Measurements from ENCODE around the gene SLC30A2. TPM values are rescaled to one million over a fixed set of nuclear protein-coding genes. Genes with fewer than 3 reads are reported as not detected.
A peak's percentile ranks its signal among the peaks of the same experiment; 100 is the strongest.

SLC30A2 gene
- total and polyA plus RNA-seq, 9 of the 15 experiments (the other 6 are each of a cell fraction or from before 2014, with no cell fraction given) = 0.01 to 0.18 (median 0.06) TPM; not detected in 3

DNA sequence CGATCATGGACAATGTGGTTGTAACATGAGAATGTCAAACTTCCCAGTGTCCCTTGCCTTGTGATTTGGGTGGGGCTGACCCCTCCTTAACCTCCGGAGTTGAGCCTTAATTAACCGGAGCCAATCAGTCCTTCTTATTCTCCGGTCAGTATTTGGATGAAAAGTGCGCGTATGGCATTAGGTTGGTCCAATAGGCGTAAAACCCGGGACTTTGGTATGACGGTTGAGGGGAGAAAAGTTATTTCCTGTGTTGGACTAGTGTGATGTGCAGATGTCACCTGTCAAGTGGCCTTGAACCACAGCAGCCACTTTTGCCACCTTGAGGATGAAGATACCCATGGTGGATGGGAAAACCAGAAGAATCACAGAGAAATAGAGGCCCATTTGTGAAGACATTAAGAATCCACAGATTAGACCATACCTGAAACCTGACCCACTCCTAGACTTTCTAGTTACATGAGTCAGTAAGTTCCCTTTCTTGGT is 53.2 kb downstream of the SLC30A2 start (continued):
- TF ChIP-seq, protein P1, sequence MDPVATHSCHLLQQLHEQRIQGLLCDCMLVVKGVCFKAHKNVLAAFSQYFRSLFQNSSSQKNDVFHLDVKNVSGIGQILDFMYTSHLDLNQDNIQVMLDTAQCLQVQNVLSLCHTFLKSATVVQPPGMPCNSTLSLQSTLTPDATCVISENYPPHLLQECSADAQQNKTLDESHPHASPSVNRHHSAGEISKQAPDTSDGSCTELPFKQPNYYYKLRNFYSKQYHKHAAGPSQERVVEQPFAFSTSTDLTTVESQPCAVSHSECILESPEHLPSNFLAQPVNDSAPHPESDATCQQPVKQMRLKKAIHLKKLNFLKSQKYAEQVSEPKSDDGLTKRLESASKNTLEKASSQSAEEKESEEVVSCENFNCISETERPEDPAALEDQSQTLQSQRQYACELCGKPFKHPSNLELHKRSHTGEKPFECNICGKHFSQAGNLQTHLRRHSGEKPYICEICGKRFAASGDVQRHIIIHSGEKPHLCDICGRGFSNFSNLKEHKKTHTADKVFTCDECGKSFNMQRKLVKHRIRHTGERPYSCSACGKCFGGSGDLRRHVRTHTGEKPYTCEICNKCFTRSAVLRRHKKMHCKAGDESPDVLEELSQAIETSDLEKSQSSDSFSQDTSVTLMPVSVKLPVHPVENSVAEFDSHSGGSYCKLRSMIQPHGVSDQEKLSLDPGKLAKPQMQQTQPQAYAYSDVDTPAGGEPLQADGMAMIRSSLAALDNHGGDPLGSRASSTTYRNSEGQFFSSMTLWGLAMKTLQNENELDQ (CRISPR knock-in tag; IDR thresholded peaks at IDR 0.05; ENCODE audit: borderline replicate concordance) = 0 out of 2 replicates have a peak, but pooled peaks have one; percentile 78
- TF ChIP-seq BACH1 (tag; IDR thresholded peaks at IDR 0.05) (no peak), ZNF695 (CRISPR knock-in tag; IDR thresholded peaks at IDR 0.05) (no peak), ARHGAP35 (IDR thresholded peaks at IDR 0.05; ENCODE audit: partially characterized antibody) (no peak), ZNF175 (CRISPR knock-in tag; IDR thresholded peaks at IDR 0.05; ENCODE audit: low read depth) (no peak), HMG20A (CRISPR knock-in tag; conservative IDR thresholded peaks at IDR 0.05) (no peak), SMC3 (conservative IDR thresholded peaks at IDR 0.05; ENCODE audit: insufficient read depth, low read depth, low read length) (no peak), EHMT2 (IDR thresholded peaks at IDR 0.05) (no peak), ZNF561 (CRISPR knock-in tag; conservative IDR thresholded peaks at IDR 0.05) (no peak), ZNF232 (CRISPR knock-in tag; IDR thresholded peaks at IDR 0.05) (0 out of 2 replicates have a peak, but pooled peaks have one; percentile 69)
- TF ChIP-seq, protein P2, sequence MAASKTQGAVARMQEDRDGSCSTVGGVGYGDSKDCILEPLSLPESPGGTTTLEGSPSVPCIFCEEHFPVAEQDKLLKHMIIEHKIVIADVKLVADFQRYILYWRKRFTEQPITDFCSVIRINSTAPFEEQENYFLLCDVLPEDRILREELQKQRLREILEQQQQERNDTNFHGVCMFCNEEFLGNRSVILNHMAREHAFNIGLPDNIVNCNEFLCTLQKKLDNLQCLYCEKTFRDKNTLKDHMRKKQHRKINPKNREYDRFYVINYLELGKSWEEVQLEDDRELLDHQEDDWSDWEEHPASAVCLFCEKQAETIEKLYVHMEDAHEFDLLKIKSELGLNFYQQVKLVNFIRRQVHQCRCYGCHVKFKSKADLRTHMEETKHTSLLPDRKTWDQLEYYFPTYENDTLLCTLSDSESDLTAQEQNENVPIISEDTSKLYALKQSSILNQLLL (CRISPR knock-in tag; IDR thresholded peaks at IDR 0.05; ENCODE audit: borderline replicate concordance) = no peak
- TF ChIP-seq, protein P3, sequence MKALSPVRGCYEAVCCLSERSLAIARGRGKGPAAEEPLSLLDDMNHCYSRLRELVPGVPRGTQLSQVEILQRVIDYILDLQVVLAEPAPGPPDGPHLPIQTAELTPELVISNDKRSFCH (CRISPR knock-in tag; IDR thresholded peaks at IDR 0.05) = no peak
- TF ChIP-seq, protein P3 (tag; IDR thresholded peaks at IDR 0.05) = 0 out of 2 replicates have a peak, but pooled peaks have one; percentile 33
- TF ChIP-seq, protein P4, sequence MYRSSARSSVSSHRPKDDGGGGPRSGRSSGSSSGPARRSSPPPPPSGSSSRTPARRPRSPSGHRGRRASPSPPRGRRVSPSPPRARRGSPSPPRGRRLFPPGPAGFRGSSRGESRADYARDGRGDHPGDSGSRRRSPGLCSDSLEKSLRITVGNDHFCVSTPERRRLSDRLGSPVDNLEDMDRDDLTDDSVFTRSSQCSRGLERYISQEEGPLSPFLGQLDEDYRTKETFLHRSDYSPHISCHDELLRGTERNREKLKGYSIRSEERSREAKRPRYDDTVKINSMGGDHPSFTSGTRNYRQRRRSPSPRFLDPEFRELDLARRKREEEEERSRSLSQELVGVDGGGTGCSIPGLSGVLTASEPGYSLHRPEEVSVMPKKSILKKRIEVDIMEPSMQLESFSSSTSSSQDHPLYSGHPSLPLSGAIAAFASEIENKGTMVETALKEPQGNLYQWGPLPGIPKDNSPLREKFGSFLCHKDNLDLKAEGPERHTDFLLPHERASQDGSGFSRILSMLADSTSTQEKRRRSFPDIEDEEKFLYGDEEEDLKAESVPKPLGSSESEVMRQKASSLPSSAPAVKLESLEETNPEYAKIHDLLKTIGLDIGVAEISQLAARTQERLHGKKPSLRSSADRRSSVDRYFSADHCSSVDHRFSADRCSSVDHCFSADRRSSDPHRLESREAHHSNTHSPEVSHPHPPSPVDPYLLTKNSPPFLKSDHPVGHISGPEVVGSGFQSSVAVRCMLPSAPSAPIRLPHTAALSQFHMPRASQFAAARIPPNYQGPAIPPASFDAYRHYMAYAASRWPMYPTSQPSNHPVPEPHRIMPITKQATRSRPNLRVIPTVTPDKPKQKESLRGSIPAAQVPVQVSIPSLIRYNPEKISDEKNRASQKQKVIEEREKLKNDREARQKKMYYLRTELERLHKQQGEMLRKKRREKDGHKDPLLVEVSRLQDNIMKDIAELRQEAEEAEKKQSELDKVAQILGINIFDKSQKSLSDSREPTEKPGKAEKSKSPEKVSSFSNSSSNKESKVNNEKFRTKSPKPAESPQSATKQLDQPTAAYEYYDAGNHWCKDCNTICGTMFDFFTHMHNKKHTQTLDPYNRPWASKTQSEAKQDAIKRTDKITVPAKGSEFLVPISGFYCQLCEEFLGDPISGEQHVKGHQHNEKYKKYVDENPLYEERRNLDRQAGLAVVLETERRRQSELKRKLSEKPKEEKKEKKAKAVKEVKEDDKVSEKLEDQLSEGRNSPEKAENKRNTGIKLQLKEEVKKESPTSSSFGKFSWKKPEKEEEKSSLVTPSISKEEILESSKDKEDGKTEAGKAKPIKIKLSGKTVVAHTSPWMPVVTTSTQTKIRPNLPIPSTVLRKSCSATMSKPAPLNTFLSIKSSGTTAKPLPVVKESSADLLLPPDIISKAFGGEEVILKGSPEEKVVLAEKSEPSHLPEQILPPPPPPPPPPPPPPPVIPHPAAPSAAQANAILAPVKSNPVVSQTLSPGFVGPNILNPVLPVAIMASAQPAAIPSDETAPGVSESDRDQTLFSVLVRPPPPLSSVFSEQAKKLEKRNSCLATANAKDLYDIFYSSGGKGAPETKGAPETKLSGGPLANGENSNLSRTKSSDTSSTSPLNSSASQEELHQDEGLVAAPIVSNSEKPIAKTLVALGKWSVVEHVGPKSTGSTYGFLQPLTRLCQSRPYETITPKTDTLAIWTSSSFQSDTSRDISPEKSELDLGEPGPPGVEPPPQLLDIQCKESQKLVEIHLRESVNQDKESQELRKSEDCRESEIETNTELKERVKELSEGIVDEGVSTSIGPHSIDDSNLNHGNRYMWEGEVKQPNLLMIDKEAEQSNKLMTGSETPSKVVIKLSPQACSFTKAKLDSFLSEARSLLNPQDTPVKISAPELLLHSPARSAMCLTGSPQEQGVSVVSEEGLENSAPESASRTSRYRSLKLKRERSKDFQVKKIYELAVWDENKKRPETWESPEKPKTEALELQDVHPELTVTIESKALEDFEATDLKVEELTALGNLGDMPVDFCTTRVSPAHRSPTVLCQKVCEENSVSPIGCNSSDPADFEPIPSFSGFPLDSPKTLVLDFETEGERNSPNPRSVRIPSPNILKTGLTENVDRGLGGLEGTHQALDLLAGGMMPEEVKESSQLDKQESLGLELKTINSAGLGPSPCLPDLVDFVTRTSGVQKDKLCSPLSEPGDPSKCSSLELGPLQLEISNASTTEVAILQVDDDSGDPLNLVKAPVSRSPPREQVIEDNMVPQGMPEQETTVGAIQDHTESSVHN (IDR thresholded peaks at IDR 0.05; ENCODE audit: borderline replicate concordance in 1 of 2, low read depth in 1 of 2) = no peak
- TF ChIP-seq, protein P5, sequence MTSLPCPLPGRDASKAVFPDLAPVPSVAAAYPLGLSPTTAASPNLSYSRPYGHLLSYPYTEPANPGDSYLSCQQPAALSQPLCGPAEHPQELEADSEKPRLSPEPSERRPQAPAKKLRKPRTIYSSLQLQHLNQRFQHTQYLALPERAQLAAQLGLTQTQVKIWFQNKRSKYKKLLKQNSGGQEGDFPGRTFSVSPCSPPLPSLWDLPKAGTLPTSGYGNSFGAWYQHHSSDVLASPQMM (CRISPR knock-in tag; IDR thresholded peaks at IDR 0.05) = no peak
